Activated CD4-positive, CD25-positive, alpha-beta regulatory T cell treated with anti-CD3 and anti-CD28 coated beads, Interleukin-2, amount 50 U/mL, for 24 hours (primary cell): ENCODE data around the gene ZBTB20.

Source experiments
- ATAC-seq, 2 donors: fragments of 150-1000 bp; cut with Tn5 transposase; one replicate each; pipeline ENCODE4 v1.10.0; 2021; ENCODE audit warnings: mild to moderate bottlenecking in 1 of 2, moderate library complexity in 1 of 2

The ZBTB20 gene

DNA sequence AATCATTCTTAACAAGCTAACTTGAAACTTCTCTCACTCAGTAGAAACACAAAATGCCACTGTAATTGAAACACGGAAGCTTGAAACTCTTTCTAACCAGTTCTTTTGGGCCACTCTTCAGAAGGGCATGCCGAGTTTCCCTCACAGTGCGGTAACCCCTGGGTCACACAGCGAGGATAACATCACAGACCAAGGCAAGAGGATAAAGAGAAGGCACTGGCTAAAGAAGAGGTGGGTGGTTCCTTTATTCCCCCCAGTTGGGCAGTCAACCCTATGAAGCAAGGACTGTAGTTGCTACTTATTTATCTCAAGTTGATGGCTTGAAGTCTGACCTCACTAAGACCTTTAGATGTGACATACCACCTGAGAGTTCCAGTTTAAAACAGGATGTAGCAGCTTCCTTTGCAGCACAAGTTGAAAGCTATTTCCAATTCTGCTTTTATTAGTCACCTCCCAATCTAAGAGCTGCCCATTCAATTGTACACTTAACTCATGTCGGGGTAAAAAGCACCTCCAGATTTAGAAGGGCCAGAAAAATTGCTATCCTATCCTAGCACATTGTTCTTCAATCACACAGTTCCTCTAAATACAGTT is 580.8 kb downstream of the ZBTB20 start:
- no peak for ATAC-seq

DNA sequence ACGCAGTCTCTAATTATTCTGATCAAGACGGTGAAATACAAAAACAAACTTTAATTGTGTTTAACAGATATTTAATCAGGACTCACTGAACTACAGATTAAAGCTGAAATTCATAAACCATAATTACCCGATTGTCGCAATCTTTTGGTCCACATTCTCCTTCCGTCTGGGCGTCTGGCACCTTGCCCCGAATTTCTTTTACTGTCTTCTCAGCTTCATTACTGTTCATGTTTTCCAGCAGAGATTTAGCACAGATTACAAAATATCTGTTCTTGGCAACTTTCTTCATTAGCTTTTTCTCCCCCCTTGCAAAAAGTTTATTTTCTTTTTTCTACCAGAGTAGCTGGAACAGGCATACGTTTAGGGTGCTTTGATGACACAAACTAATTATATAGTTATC is 581.9 kb downstream of the ZBTB20 start:
- no peak for ATAC-seq

DNA sequence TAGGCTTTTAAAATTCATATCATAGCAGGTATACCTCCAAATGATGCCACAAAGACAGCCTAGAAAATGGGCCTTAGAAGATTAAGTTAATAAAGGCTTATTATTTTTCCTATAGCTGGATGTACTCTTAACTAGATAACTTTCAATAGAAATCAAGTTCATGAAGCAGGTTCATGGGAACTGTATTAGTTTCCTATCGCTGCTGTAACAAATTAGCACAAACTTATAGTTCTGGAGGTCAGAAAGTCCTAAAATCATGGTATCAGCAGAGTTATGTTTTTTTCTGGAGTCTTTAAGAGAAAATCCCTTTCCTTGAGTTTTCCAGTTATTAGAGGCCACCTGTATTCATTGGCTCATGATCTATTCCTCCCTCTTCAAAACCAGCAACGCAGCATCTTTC is 583.4 kb downstream of the ZBTB20 start:
- no peak for ATAC-seq

DNA sequence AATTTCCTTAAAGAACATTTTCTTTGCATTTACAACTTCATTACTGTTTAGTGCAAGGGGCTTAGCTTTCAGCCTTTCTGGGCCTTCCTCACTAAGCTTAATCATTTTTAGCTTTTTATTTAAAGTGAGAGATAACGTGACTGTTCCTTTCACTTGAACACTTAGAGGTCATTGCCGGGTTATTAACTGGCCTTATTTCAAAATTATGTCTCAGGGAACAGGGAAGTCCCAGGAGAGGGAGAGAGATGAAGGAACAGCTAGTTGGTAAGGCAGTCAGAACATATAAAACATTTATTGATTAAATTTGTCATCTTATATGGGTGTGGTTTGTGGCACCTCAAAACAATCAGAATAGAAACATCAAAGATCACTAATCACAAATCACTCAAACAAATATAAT is 584.5 kb downstream of the ZBTB20 start:
- ATAC-seq, result no peak

DNA sequence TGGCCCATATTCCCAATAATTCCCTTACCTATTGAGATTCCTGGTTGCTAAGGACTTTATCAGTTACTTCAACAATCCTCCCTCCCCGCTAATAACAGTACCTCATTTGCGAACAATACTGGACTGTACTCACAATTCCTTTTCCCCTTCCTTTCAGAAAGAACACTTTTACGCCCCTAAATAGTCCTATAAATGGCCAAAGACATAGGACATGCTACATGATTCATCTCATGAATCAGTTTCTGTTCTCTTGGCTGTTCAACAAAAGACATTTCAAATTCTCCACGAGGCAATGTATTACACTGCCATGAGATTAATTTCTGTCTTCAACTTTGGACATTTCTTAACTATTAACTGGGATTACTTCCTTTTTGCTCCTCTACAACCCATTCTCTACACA is 588.8 kb downstream of the ZBTB20 start:
- ATAC-seq, result no peak

DNA sequence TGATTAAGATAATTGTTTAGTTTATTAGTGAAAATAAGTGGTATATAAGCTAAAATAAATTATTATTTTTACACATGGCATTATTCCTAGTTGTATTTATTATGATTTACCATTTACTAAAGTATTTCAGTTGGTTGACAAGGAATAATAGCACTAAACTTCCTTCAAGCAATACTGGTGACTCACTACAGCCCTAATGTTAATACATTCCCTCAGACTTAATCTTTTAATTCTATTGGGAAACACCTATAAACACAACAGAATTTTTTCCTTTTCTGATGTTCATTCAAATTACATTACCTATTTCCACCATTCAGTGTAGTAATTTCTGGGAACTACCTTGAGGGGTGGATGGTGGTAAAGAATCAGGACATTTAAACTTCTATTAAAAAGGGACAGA is 589.3 kb downstream of the ZBTB20 start:
- ATAC-seq, result no peak

DNA sequence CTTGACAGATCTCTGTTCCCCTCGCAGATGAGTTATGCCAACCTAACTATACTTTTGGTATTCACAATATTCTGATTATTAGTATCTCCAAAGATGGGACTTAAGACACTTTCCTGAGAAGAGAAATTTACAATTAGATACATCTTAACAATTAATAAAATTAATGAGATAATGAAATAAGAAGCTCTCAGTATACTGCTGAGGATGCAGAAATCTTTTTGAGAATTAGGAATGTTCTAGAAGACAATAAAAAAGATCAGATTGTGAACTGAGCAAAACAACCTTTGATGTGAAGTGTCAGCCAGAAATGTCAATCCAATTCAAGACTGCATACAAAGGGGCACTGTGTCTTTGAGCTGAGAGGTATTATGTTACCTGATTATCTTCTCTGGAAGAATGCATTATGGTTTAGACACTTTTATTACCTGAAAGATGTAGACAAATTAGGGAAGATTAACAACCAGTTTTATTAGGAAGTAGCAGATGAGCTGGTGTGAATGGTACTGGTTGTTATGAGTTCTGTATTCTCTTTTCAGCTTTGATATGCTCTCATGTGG is 590.4 kb downstream of the ZBTB20 start:
- ATAC-seq, result no peak

DNA sequence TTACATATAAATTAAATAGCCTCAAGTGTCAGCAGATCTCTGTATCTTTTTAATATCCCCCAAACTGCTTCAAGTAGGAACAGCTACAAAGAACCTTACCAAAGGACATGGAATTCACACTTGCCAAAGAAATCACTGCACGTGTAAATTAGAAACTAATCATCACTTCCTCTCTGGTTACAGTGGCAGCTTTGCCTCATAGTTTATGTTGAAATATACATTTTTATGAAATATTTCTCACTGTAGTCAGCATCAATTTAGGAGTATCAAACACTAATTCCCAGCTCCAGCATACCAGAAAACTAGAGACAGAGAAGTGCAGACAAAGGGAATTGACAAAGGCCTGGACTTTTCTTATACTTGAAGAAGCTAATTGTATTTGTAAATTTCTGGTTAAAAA is 592.4 kb downstream of the ZBTB20 start:
- ATAC-seq, result no peak

DNA sequence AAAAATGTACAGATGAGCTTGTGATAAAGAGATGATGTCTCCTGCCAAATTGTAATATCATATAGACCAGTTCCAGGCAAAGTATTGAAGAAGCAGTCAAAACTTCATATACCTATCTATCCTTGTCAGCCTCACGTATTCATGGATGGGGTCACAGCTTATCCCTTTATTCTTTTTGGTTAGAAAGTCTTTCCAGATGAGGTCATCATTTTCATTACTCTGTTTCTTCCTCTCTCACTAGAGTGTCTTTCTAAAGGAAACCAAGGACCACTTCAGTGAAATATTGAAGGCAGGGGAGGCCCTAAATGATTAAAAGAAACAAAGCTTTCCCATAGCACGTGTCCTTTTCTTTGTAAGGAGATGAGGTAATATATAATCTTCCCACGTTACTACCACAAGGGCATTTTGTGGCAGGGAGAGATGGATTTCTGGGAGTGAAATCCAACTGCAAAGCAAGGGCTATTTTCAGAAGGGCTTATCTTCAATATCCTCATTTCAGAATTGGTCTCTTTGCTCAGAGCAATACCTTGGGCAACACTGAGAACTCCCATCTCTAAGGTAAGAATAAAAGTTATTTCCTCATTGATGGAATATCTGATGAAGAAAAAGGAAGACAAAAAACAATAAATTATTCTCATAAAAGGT is 593.0 kb downstream of the ZBTB20 start:
- no peak for ATAC-seq

DNA sequence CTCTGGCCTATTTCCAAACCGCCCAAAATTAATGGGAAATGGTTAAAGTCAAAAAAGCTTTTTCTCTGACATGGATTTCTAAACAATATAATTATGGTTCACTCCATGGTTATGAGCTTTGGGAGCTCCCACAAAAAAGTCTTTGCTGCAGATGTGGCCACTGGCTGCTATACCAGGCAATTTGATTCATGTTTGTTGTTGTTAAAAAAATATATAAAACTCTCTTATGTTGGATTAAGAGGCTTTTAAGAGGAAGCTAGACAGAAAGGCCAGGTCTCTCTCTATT is 594.6 kb downstream of the ZBTB20 start:
- ATAC-seq, result no peak

DNA sequence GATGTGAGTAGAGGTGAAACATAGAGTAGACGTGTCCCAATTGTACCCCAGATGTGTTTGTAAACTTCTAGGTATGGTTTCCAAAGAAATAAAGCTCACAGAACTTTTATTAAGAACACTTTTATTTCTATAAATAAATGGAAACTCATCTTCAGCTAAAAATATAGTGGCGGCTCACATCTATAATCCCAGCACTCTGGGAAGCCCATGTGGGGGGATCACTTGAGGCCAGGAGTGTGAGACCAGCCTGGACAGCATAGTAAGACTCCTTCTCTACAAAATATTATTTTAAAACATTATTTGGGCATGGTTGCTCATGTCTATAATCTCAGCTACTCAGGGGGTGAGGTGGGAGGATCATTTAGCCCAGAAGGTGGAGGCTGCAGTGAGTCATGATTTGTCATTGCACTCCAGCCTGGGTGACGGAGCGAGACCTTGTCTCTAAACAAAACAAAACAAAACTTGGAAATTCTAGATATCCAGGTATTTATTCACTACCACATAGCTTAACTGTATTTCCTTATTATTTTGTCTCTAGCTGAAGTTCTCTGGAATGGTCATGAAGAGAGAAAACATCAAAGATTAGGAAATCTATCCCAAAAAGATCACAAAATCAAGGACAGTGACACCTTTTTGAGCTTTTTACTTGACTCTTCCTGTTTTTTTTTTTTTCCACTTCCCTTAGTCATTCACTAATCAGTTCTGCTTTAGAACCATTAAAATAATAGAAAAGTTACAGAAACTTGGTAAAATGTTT is 595.1 kb downstream of the ZBTB20 start:
- no peak for ATAC-seq

DNA sequence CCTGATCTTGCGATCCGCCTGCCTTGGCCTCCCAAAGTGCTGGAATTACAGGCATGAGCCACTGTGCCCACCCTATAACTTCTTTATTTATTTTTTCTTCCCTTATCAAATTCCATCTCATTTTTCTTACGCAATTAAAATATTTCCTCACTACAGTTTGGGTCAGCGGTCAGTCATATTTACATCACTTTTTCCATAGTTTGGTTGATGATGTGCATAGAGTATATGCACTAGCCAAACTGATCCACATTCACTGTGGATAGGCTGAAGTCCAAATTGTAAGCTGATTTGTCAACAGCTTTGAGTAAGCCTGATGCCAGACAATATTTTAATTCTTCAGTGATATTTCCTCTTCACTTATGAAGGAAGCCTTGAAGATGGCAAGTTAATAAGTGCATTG is 596.9 kb downstream of the ZBTB20 start:
- ATAC-seq, result no peak

DNA sequence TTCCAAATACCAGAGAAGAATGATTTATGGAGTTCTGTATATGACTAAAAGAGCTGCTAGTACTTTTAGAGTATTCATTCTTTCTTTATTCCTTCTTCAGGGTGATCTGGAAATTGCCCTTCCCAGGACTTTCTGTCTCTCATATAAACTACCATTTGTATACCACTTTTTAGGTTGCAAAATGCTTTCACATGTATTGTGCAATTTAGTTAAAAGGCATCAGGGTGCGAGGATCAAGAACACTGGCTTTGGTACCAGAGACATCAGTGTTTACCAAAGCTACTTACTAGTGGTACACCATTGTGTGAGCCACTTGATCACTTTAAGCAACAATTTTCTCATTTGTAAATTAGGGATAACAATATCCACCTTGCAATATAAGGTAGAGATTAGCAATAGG is 601.9 kb downstream of the ZBTB20 start:
- ATAC-seq, result no peak

DNA sequence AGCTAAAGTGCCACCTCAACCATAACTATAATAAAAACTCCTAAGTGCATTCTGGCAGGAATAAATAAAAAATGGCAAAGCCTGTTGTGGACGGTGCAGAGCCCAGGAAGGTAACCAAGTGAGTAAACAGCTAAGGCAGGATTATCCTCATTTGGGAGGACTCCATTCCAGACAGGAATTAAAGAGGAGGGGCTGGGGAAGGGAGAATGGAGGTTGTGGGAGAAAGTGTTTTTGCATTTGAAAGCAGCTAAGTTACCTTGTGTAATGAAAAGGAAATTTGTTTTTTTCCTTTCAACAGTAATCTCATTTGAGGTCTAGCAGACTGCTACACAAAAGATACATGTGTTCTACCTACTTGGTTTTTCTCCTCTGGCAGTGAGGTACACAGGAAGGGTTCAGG is 604.7 kb downstream of the ZBTB20 start:
- no peak for ATAC-seq

DNA sequence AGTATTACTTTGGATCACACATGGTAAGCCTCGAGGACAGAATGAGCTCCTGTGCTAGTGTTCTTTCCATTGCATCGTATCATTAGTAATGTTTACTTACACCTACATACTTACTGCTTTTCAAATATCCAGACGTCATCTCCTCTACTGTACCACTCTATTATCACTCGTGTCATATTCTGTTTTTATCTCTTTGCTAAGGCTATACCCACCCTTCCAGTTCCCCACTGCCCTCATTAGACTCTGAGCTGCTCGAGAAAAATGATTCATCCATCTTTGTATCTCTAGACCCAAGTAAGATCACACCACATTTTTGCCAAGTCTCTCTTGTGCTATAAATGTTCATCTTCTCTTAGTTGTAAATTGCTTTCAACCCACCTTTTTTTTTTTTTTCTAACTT is 607.6 kb downstream of the ZBTB20 start:
- no peak for ATAC-seq

DNA sequence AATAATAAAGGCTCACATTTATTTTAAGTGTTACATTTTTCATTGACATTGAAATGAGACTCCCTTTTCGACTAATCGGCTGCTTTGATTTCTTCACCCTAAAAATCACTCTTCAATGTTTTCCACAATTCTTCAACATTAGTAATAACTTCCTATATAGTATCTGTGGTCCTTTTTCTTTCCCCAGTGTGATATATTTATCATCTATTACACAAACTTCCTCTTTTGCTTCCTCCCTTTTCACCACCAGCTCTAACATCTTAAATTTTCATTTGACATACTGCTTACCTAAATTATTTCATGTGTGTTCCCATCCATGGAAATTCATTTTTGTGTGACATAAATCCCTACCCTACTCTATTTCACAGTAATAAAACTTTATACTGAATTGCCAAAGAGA is 608.9 kb downstream of the ZBTB20 start:
- no peak for ATAC-seq

DNA sequence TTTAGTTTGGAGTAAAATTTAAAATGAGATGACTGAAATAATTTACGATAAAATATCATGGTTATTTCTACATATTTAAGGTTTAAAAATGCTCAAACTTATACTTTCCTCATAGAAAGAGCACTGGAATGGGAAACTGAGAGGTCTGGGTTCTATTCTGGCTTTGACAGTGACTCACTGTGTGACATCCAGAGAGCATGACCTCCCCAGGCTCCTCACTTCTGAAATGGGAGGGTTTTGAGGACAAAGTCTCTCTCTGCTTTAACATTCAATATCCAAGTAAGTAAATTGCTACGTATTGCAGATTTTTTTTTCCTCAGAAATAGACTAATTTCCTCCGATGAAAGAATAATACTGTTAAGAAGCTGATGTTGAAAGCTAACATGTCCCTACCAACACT is 618.6 kb downstream of the ZBTB20 start:
- no peak for ATAC-seq

DNA sequence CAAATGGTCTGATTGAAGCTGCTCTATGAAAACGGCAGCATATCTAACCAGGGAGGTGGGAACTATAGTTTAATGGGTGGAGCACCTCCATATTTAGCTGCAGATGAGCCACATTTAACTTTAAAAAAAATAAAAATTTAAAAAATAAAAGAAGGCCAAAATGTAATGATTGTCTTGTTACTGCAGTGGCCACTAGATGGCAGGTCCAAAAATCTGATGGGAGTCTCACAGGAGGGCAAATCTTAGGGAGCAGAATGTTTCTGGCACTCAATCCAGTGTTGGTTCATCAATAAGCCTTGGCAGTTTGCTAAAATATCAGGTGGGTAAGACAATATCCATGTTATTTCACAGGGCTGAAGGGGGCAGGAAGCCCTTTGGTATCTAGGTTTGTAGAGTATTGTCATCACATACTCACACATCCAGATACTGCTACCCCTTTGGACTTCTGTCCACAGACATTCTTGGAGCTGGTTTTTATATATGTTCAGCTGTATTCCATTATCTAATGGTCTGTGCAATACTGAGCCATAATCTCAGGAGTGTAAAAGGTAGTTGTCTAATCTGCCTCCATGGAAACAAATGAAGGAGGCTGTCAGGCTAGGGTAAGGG is 619.9 kb downstream of the ZBTB20 start:
- ATAC-seq, result no peak

DNA sequence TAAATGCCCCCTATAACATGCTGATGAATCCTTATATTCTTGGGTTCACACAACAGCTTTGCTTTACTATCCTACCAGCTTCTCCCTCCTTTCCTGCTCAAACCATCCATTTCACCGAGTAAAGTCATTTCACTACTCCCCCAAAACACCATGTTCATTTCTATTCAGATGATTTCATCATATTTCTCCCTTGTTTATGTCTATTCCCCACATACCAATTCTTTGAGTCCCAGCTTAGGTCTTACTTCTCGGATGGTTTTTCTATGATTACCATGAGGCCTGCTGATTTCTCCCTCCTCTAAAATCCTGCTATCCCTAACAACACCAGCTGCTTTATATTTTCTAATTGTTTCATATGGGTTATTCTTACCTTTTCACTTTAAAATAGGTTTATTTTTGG is 621.8 kb downstream of the ZBTB20 start:
- no peak for ATAC-seq

DNA sequence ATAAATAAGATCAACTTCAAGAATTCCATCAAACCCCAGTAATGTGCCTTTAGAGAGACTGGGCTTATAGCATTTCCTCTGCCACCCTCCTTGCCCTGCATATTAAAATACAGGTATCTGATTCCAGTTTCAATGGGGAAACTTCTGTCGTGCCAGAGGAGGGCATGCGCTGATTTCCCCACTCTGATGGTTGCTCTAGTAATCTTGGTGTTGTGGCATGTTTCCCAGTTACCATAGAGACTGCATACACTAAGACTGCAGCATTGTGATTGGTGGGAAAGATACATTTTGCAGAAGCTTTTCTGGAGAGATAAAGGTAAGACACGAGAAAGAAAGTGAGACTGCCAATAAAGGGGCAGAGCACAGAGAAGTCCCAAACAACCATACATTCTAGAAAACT is 627.7 kb downstream of the ZBTB20 start:
- peak; percentile 51 to 60 for ATAC-seq

DNA sequence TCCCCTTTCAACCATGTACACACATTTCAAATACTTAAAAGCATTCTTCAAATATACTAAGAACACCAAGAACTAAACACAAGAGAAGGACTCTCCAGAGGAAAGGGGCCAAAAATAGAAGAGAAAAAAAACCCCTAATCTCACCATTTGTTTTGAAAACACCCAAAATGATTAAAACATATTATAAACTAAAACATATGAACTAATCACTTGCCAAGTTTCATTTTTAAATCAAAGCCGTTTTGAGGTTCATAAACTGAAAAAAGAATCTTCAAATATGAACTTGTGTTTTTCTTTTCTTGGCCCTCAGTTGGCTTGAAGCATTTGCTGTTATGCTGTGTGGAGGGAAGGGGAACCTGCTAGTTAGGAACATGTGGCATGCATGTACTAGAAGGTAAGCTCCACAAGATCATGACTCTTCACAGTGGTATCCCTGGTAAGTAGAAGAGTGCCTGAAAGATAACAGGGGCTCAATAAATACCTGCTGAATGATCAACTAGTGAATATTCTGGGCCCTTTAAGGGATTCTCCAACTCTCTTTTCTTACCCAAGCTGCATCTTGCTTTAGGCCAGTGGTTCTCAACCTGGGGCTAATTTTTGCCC is 628.8 kb downstream of the ZBTB20 start:
- no peak for ATAC-seq

DNA sequence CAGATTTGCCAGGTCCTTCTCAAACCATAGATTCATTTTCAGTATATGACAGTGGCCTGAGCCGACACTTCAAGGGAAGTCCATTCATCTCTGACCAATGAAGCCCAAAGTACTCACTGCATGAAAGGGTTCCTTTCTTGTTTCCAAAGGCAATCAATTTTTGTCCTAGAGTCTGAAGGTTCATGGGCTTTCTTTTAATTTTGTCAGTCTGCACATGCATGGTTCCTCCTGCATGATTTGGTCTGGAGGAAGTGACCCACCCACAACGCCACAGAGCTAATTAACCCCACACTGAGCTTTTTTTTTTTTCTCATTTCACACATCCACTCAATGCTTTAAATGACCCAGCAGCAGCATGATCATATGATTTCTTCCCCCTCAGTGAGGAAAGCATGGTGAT is 636.9 kb downstream of the ZBTB20 start:
- ATAC-seq, result no peak

DNA sequence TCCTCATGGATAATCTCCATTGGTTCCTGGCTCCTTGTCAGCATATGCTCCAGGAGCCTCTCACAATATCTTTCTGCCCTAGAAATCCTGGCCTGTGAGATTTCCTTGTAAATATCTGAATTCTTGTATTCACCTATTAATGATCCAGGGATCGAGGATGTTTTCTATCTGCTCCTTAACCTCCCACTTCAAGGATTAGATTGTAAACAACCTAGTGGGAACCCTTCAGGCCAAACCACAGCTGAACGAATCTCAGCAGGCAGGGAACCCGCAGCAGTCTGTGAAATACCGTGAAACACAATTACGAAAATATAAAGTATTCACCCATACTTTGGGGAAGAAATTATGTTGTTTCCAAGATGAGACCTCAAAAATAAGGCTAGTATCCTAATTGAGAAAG is 637.3 kb downstream of the ZBTB20 start:
- no peak for ATAC-seq

DNA sequence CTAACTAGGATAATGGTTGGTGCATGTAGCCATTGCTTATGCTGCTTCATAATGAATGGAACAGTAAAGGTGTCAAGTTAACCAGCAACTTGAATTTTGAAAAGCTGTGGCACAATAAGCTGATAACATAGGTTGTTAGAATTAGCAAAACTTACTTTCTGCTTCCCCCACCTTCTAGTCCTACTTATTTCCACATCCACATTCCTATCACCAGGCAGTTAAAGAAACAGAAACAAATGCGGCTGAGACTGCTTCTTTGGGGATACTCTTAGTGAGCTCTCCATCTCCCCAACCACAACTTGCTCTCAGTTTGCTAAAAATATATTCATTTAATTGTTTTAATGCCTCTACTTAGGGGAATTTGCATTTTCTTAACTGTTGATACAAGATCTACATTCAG is 638.1 kb downstream of the ZBTB20 start:
- no peak for ATAC-seq
